ENCODE data around the gene CCDC40.
A peak's percentile ranks its signal among the peaks of the same experiment; 100 is the strongest.

Gene CCDC40

GRCh38 chr17:80125656-80126448 is 89.4 kb downstream of the CCDC40 start:
- no peak for DNase-seq (ENCODE audit: insufficient read length, low spot score)
- no peak for FAIRE-seq

DNA sequence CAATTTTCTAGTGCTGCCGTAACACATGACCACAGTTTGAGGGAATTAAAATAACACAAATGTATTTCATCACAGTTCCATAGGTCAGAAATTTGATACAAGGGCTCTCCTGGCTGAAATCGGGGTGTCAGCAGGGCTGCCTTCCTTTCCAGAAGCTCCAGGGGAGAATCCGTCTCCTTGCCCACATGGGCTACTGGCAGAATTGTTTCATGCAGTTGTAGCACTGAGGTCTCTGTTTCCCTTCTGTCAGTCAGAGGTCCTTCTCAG is 89.9 kb downstream of the CCDC40 start:
- no peak for FAIRE-seq
- DNase-seq (ENCODE audit: insufficient read length, low spot score): no peak

- DNase-seq (ENCODE audit: insufficient read length, low spot score): no peak
- FAIRE-seq: no peak
Measured at GRCh38 chr17:80129006-80129565, 92.6 kb downstream of the CCDC40 start.

DNA sequence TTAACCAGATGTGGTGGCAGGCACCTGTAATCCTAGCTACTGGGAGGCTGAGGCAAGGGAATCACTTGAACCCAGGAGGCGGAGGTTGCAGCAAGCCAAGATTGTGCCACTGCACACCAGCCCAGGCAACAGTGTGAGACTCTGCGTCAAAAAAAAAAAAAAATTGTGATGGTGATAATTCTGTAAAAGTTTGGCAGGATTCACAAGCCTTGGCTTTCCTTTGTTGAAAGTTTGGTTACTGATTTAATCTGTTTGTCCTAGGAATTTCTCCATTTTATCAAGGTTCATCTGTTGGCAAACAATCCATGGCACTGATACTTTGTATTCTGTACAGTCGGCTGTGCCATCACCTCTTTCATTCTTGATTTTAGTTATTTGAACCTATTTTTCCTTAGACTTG is 94.5 kb downstream of the CCDC40 start:
- no peak for DNase-seq (ENCODE audit: insufficient read length, low spot score)
- FAIRE-seq: no peak

GRCh38 chr17:80132906-80133625 is 96.6 kb downstream of the CCDC40 start:
- DNase-seq (ENCODE audit: insufficient read length, low spot score): no peak
- FAIRE-seq: no peak

DNA sequence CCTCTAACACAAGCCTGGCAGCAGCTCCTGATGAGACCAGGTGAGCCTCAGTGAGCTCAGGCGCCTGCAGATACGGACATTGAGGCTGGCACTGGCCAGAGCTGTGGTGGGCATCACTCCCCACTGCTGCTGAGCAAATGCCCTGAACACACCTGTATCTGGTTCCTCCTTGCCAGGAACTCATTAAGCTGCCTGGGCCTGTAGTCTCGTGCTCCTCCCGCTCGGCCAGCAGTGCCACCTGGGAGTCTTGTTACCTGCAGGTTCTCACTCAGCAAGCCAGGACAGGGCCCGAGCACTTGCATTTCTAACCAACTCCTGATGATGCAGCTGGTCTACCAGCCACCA is 97.2 kb downstream of the CCDC40 start:
- no peak for DNase-seq (ENCODE audit: insufficient read length, low spot score)
- no peak for FAIRE-seq

DNA sequence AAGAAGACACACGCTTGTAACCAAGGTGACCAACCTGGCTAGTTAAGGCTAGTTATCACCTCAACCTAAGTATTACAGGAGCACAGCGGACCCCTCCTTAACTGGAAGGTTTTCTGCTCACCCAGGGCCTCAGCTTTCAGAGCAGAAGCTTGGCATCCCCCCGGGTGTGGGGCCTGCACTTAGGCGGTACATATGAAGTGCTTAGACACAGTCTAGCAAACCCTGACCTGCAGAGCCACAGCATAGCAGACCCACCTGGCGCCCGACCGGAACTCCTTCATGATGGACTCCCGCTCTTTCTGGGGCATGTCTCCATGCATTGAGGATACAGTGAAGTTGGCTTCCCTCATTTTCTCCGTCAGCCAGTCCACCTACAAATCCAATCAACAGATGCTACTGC is 100.7 kb downstream of the CCDC40 start:
- FAIRE-seq (no peak), DNase-seq (ENCODE audit: insufficient read length, low spot score) (no peak)

DNA sequence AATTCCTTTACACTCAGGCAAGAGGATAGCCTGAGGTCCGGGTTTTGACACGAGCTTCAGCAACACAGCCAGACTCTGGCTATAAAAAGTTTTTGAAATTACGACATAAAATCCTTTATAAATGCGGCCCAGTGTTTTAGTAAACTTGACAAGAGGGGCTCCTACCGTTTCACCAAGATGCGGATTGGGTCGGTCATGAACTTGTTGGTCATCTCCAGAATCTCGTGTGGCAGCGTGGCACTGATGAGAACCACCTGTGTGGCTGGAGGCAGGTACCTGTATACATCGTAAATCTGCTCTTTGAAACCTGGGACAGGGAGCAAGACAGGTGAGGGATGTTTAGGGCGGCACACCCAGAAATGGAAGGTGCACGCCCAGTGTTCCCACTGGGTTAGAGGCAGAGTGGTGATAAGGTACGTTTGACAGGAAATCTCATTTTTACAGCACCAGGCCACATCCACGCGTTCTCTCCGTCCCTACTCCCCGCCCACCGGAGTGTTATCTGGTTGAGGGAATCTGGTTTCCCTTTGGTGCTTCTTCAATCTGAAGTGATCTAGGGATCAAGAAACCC is 102.5 kb downstream of the CCDC40 start:
- DNase-seq (ENCODE audit: insufficient read length, low spot score) (no peak), FAIRE-seq (no peak)

- FAIRE-seq (no peak), DNase-seq (ENCODE audit: insufficient read length, low spot score) (no peak)
Measured at GRCh38 chr17:80141463-80142165, 105.2 kb downstream of the CCDC40 start.

- DNase-seq (ENCODE audit: insufficient read length, low spot score) (no peak), FAIRE-seq (no peak)
Measured at GRCh38 chr17:80142929-80143328, 106.5 kb downstream of the CCDC40 start.

- DNase-seq (ENCODE audit: insufficient read length, low spot score): no peak
- FAIRE-seq: peak; percentile 18
Measured at GRCh38 chr17:80145076-80146075, 108.9 kb downstream of the CCDC40 start.

- DNase-seq (ENCODE audit: insufficient read length, low spot score) (no peak), FAIRE-seq (peak; percentile 72)
Measured at GRCh38 chr17:80146121-80147034, 109.9 kb downstream of the CCDC40 start.

DNA sequence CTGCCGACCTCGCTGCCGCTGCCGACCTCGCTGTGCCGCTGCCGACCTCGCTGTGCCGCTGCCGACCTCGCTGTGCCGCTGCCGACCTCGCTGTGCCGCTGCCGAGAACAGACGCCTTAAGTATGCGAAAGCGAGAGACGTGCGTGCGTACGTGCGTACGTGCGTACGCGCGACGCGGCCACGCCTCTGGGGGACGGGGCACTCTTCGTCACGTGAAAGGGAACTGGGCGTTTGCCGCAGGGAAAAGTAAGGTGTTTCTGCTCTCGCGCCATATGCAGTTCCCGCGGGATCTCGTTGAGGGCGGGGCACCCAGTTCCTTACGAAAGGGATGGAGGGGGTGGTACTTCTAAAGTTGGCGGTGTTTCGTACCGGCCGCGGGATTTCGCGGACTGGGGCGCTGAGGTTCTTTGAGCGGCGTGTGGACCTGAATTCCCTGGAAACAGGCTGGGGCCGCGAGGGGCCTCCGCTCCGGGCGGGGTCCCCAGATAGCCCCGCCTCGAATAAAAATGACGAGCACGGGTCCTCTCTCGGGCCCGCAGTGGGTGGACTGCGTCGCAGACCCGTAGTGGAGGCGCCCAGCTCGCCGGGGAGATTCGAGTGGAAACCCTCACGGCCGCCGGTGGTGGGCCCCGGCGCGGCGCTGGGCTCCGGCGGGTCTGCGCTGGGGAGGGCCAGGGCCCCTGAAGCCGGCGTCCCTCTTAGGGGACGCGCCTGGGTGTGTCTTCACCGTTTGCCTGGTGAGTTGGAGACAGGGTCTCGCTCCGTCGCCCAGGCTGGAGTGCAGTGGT is 110.8 kb downstream of the CCDC40 start, which contains the start of gene EIF4A3:
Gene EIF4A3 (minus strand): TSS at position 94 of the 788 bp plus-strand sequence. CDS start 167 bp downstream, outside the sequence.
- FAIRE-seq (peak; percentile 97), DNase-seq (ENCODE audit: insufficient read length, low spot score) (peak; percentile 94)

Measured in GM19239 (cell line).